Measurements from ENCODE around the gene BAD. TPM values are rescaled to one million over a fixed set of nuclear protein-coding genes. Genes with fewer than 3 reads are reported as not detected.

The BAD gene
- polyA plus RNA-seq, 1 donor (not counting 4 experiments of a cell fraction or from before 2014, with no cell fraction given), result 58.3 TPM

GRCh38 chr11:64287676-64288352, 3.3 kb upstream of the BAD start:
- DNase-seq (ENCODE audit: low read depth, low spot score) (no peak), FAIRE-seq (no peak)
- no peaks in the 10 kb centered on the region for H4K20me1 ChIP-seq (ENCODE audit: control insufficient read depth, extremely low read depth, insufficient read depth, low read length)
- H3K9me3 ChIP-seq (ENCODE audit: control insufficient read depth, low read depth, low read length), result no peaks in the 10 kb centered on the region
- peaks cover 14% of the 10 kb centered on the region for H3K4me1 ChIP-seq (ENCODE audit: control insufficient read depth, extremely low read depth, insufficient read depth, low read length)
- H3K79me2 ChIP-seq (ENCODE audit: control insufficient read depth, insufficient read depth, low read length), result peaks cover 11% of the 10 kb centered on the region
- H2AFZ ChIP-seq (ENCODE audit: control insufficient read depth, low read length), result no peak overlapping the region
- H3K9ac ChIP-seq (ENCODE audit: control insufficient read depth, extremely low read depth, insufficient read depth, low read length), result no peak overlapping the region
- peaks cover 23% of the 10 kb centered on the region for H3K27me3 ChIP-seq (ENCODE audit: control insufficient read depth, extremely low read depth, insufficient read depth, low read length)
- dilution Hi-C loops (cut with MboI; ENCODE audit: extremely low pct_ligation_motif_present, low sequenced_read_pairs), result no loop called here
- no peaks in the 10 kb centered on the region for H3K9me1 ChIP-seq (ENCODE audit: control insufficient read depth, extremely low read depth, insufficient read depth, low read length)
- TF ChIP-seq CTCF (optimal IDR thresholded peaks at IDR 0.05 in 1 of 3, IDR thresholded peaks at IDR 0.05 in 1 of 3, conservative IDR thresholded peaks at IDR 0.05 in 1 of 3; ENCODE audit: extremely low read depth in 1 of 3, insufficient read depth in 2 of 3, low read length in 3 of 3) (no peak), EZH2 (IDR thresholded peaks at IDR 0.05; ENCODE audit: low read length) (no peak)
- peaks cover 4 to 5% of the 10 kb centered on the region in 2 experiments for H3K36me3 ChIP-seq (ENCODE audit: control insufficient read depth in 2 of 2, extremely low read depth in 1 of 2, insufficient read depth in 2 of 2, low read length in 2 of 2)
- H3K4me3 ChIP-seq (ENCODE audit: control insufficient read depth in 2 of 3, extremely low read depth in 1 of 3, insufficient read depth in 2 of 3, low read depth in 1 of 3, low read length in 3 of 3), result no peak overlapping the region
- no peak overlapping the region for H3K27ac ChIP-seq (ENCODE audit: control insufficient read depth, insufficient read depth, low read length)
- H3K4me2 ChIP-seq (ENCODE audit: control insufficient read depth, extremely low read depth, insufficient read depth, low read depth, low read length), result no peak overlapping the region

GRCh38 chr11:64286801-64287159, 2.3 kb upstream of the BAD start:
- no peak overlapping the region for H3K4me3 ChIP-seq (ENCODE audit: control insufficient read depth in 2 of 3, extremely low read depth in 1 of 3, insufficient read depth in 2 of 3, low read depth in 1 of 3, low read length in 3 of 3)
- no peak overlapping the region for H3K27ac ChIP-seq (ENCODE audit: control insufficient read depth, insufficient read depth, low read length)
- H3K27me3 ChIP-seq (ENCODE audit: control insufficient read depth, extremely low read depth, insufficient read depth, low read length), result peaks cover 13% of the 10 kb centered on the region
- peak overlapping the region; percentile 98 for H3K4me2 ChIP-seq (ENCODE audit: control insufficient read depth, extremely low read depth, insufficient read depth, low read depth, low read length)
- no peaks in the 10 kb centered on the region for H3K9me1 ChIP-seq (ENCODE audit: control insufficient read depth, extremely low read depth, insufficient read depth, low read length)
- no peaks in the 10 kb centered on the region for H4K20me1 ChIP-seq (ENCODE audit: control insufficient read depth, extremely low read depth, insufficient read depth, low read length)
- H3K9me3 ChIP-seq (ENCODE audit: control insufficient read depth, low read depth, low read length), result no peaks in the 10 kb centered on the region
- H3K36me3 ChIP-seq (ENCODE audit: control insufficient read depth in 2 of 2, extremely low read depth in 1 of 2, insufficient read depth in 2 of 2, low read length in 2 of 2), result peaks cover 8 to 10% of the 10 kb centered on the region in 2 experiments
- H3K9ac ChIP-seq (ENCODE audit: control insufficient read depth, extremely low read depth, insufficient read depth, low read length), result no peak overlapping the region
- dilution Hi-C loops (cut with MboI; ENCODE audit: extremely low pct_ligation_motif_present, low sequenced_read_pairs), result no loop called here
- DNase-seq (ENCODE audit: low read depth, low spot score) (no peak), FAIRE-seq (no peak)
- no peak overlapping the region for H2AFZ ChIP-seq (ENCODE audit: control insufficient read depth, low read length)
- peaks cover 11% of the 10 kb centered on the region for H3K4me1 ChIP-seq (ENCODE audit: control insufficient read depth, extremely low read depth, insufficient read depth, low read length)
- H3K79me2 ChIP-seq (ENCODE audit: control insufficient read depth, insufficient read depth, low read length), result peaks cover 11% of the 10 kb centered on the region
- TF ChIP-seq CTCF (optimal IDR thresholded peaks at IDR 0.05 in 1 of 3, IDR thresholded peaks at IDR 0.05 in 1 of 3, conservative IDR thresholded peaks at IDR 0.05 in 1 of 3; ENCODE audit: extremely low read depth in 1 of 3, insufficient read depth in 2 of 3, low read length in 3 of 3), result peak in 1 of 3 experiments; percentile 4
- no peak for TF ChIP-seq EZH2 (IDR thresholded peaks at IDR 0.05; ENCODE audit: low read length)

All from keratinocyte (primary cell).